Measurements from ENCODE around the gene SNRPA.

SNRPA gene

GRCh38 chr19:40801426-40802299 lies 50.7 kb downstream of the SNRPA start:
- TF ChIP-seq CTCF (IDR thresholded peaks at IDR 0.05; ENCODE audit: extremely low read depth, insufficient read depth, missing control alignments), result no peak
- in situ Hi-C loops (cut with MboI; ENCODE audit: low pct_unique_long_range_greater_than_20kb, low sequenced_read_pairs, unreplicated experiment), result no loop called here
- DNase-seq (ENCODE audit: low spot score), result no peak

GRCh38 chr19:40802300-40803169 lies 51.5 kb downstream of the SNRPA start:
- in situ Hi-C loops (cut with MboI; ENCODE audit: low pct_unique_long_range_greater_than_20kb, low sequenced_read_pairs, unreplicated experiment), result no loop called here
- DNase-seq (ENCODE audit: low spot score), result no peak
- TF ChIP-seq CTCF (IDR thresholded peaks at IDR 0.05; ENCODE audit: extremely low read depth, insufficient read depth, missing control alignments), result no peak

- in situ Hi-C loops (cut with MboI; ENCODE audit: low pct_unique_long_range_greater_than_20kb, low sequenced_read_pairs, unreplicated experiment), result no loop called here
- TF ChIP-seq CTCF (IDR thresholded peaks at IDR 0.05; ENCODE audit: extremely low read depth, insufficient read depth, missing control alignments), result no peak
- DNase-seq (ENCODE audit: low spot score), result no peak
Measured at GRCh38 chr19:40803170-40803856, 52.3 kb downstream of the SNRPA start.

- in situ Hi-C loops (cut with MboI; ENCODE audit: low pct_unique_long_range_greater_than_20kb, low sequenced_read_pairs, unreplicated experiment), result no loop called here
- no peak for TF ChIP-seq CTCF (IDR thresholded peaks at IDR 0.05; ENCODE audit: extremely low read depth, insufficient read depth, missing control alignments)
- DNase-seq (ENCODE audit: low spot score), result peak; percentile 57
Measured at GRCh38 chr19:40803857-40804782, 53.1 kb downstream of the SNRPA start.

- TF ChIP-seq CTCF (IDR thresholded peaks at IDR 0.05; ENCODE audit: extremely low read depth, insufficient read depth, missing control alignments), result no peak
- no peak for DNase-seq (ENCODE audit: low spot score)
- in situ Hi-C loops (cut with MboI; ENCODE audit: low pct_unique_long_range_greater_than_20kb, low sequenced_read_pairs, unreplicated experiment), result no loop called here
Measured at GRCh38 chr19:40804783-40805242, 53.8 kb downstream of the SNRPA start.
